Heart right ventricle (tissue), 16 donors: Measurements from ENCODE around the gene BFSP2. TPM values are rescaled to one million over a fixed set of nuclear protein-coding genes. Genes with fewer than 3 reads are reported as not detected.
"Not testable (repeated sequence)": the region's sequence is repeated elsewhere in the genome, so short reads cannot be mapped to it uniquely, and the experiment has no call there.

Experiments used
- ATAC-seq, 8 donors: fragments of 200-7000 bp; cut with Tn5 transposase; one replicate each; pipeline ENCODE4 v1.9.1; 2020; ENCODE audit warnings: mild to moderate bottlenecking in 8 of 8, moderate library complexity in 8 of 8, moderate number of reproducible peaks in 1 of 8
- DNase-seq, 2 donors: peaks; one replicate each; pipeline ENCODE4 v3.0.0-alpha.2; 2020
- H3K27ac ChIP-seq, 10 donors: fragments of 200-600 bp; sonication (generic) in 2 of 10; one replicate each; pipeline versions ENCODE4 v1.5.0 to v1.8.0; 2020 to 2022; ENCODE audit warnings: mild to moderate bottlenecking in 3 of 10
- H3K27me3 ChIP-seq, 7 donors: fragments of 200-600 bp; one replicate each; pipeline ENCODE4 v1.8.0; 2021 to 2022; ENCODE audit warnings: mild to moderate bottlenecking in 2 of 7
- H3K36me3 ChIP-seq, 9 donors: fragments of 200-600 bp; sonication (generic) in 1 of 9; one replicate each; pipeline versions ENCODE4 v1.5.0 to v1.8.0; 2020 to 2022; ENCODE audit warnings: mild to moderate bottlenecking in 2 of 9
- H3K4me1 ChIP-seq, 9 donors: fragments of 200-600 bp; sonication (generic) in 1 of 9; one replicate each; pipeline versions ENCODE4 v1.5.0 to v1.8.0; 2020 to 2022; ENCODE audit warnings: mild to moderate bottlenecking in 4 of 9
- H3K4me3 ChIP-seq, 10 donors: fragments of 200-600 bp; sonication (generic) in 2 of 10; one replicate each; pipeline versions ENCODE4 v1.5.0 to v1.8.0; 2020 to 2022; ENCODE audit warnings: mild to moderate bottlenecking in 7 of 10, moderate library complexity in 2 of 10
- H3K9me3 ChIP-seq, 11 donors: fragments of 200-600 bp in 10 of 11; sonication (generic) in 2 of 11; one replicate each; pipeline versions ENCODE4 v1.5.0 to v1.8.0; 2013 to 2022; ENCODE audit warnings: mild to moderate bottlenecking in 2 of 11, control low read depth in 1 of 11, moderate library complexity in 1 of 11
- CTCF ChIP-seq, 9 donors: fragments of 200-600 bp; sonication (generic) in 2 of 9; IDR thresholded peaks; one replicate each; pipeline versions ENCODE4 v1.5.0 to v1.8.0; 2021 to 2022; ENCODE audit warnings: antibody characterized with exemption in 9 of 9, mild to moderate bottlenecking in 5 of 9, moderate library complexity in 1 of 9
- WGBS, 2 donors: extraction: QIAGEN DNeasy Blood & Tissue Kit; methylation state at CpG; one replicate each; pipeline ENCODE4 v1.1.7; 2013; ENCODE audit warnings: inconsistent platforms in 1 of 2; 5-methylcytosine and 5-hydroxymethylcytosine counted together
- intact Hi-C, 10 donors: fragments of 100-400 bp; cut with DNase I; formaldehyde crosslinking; loops; one replicate each; pipeline versions ENCODE4 v1.11.1 to v1.14.2; 2022
- polyA plus RNA-seq, 2 donors: library from polyadenylated mRNA; stranded (reverse); fragments of 200-250 nt; gene quantifications; one replicate each; pipeline ENCODE4 v1.2.3, GENCODE V29; 2013
- total RNA-seq, 10 donors: library from RNA; stranded (reverse); fragmentation: NEBNext Ultra II Directional in 3 of 10; extraction: Animal tissue kit (Norgen Biotek cat#: 25700) in 3 of 10; gene quantifications; one replicate each; pipeline versions ENCODE4 v1.2.1 to v1.2.4, GENCODE V29; 2021 to 2023
- donor health status: Arrhythmogenic right ventricular cardiomyopathy.
- donor health status: ischemic (EF 13 %, LVEDD 7.1; RV severe dilation, severe dysfunction).
- donor health status: healthy with polysubstance abuse.
- donor health status: DM: no; HTN: yes; CAD: no.
- donor health status: DM: no; HTN: no; CAD: no.
- donor health status: ischemic (EF 25% LVEDD 6.9; RV normal size, moderate dysfunction).
- donor health status: ischemic (EF 25% LVEDD 5.7; RV mildly dilated, moderate dysfunction).
- donor health status: healthy.
- donor health status: DM: yes; HTN: yes; CAD: no.
- donor health status: Ischemic cardiomyopathy.
- donor health status: ischemic (EF 35%, LVEDD 5.7; RV mildly dilated, moderate dysfunction).
- donor health status: nonischemic (EF 11% LVEDD 7.7; RV severe dilation, severe dysfunction).
- donor health status: DM: yes; HTN: yes; CAD: no.
- donor health status: PGD.
- donor health status: ischemic (EF 29% LVEDD 5.4; RV normal size, mild dysfunction).
- donor health status: nonischemic (EF 23%, LVEDD 6.1; RV moderate dilation, normal function).

Gene BFSP2
- total and polyA plus RNA-seq, 12 donors = 0.17 TPM; not detected in 11

- intact Hi-C loops = loop anchor here in 1 of 10 donors (10.0 kb wide), 1 partner anchor 90 kb away; no protein-coding TSS in a partner anchor
- 59 to 62% methylated on average over 6 of the region's 6 CpGs for WGBS, 2 donors
- ATAC-seq = no peak
Observed at GRCh38 chr3:133494469-133494868, 94.6 kb downstream of the BFSP2 start.

GRCh38 chr3:133502542-133502941 is 102.7 kb downstream of the BFSP2 start:
- ATAC-seq, DNase-seq, H3K4me3 ChIP-seq, H3K9me3 ChIP-seq, H3K27me3 ChIP-seq, H3K27ac ChIP-seq, intact Hi-C loops, H3K36me3 ChIP-seq: not testable (repeated sequence)
- H3K4me1 ChIP-seq = peaks cover 0 to 18% (median 3%) of the 10 kb centered on the region in 9 donors
- WGBS, 2 donors = 97 to 100% methylated on average over 1 of the region's 2 CpGs

More at GRCh38 chr3:133494469-133494868, 94.6 kb downstream of the BFSP2 start:
- Histone ChIP-seq H3K4me3 (no peak overlapping the region), H3K4me1 (no peaks in the 10 kb centered on the region), H3K27me3 (no peaks in the 10 kb centered on the region), H3K36me3 (no peaks in the 10 kb centered on the region), H3K27ac (no peak overlapping the region), H3K9me3 (no peaks in the 10 kb centered on the region)
- TF ChIP-seq CTCF (IDR thresholded peaks at IDR 0.05) = peak in 6 of 9 donors; percentile 10 to 36 (median 23)
- no peak for DNase-seq

- no peaks in the 10 kb centered on the region for H3K27me3 ChIP-seq
- no peak overlapping the region for H3K4me3 ChIP-seq
- H3K4me1 ChIP-seq = peaks cover 0 to 18% (median 3%) of the 10 kb centered on the region in 9 donors
- TF ChIP-seq CTCF (IDR thresholded peaks at IDR 0.05) = no peak
- ATAC-seq = no peak
- intact Hi-C loops = no loop called here
- no peaks in the 10 kb centered on the region for H3K36me3 ChIP-seq
- no peak for DNase-seq
- no peak overlapping the region for H3K27ac ChIP-seq
- 0% methylated on average over 1 of the region's 1 CpG for WGBS, 2 donors
- H3K9me3 ChIP-seq = no peaks in the 10 kb centered on the region
Observed at GRCh38 chr3:133503409-133503808, 103.6 kb downstream of the BFSP2 start.

GRCh38 chr3:133504736-133505135 is 104.9 kb downstream of the BFSP2 start:
- no peak for ATAC-seq
- WGBS, 2 donors = 89 to 93% methylated on average over 4 of the region's 4 CpGs
- no peak for TF ChIP-seq CTCF (IDR thresholded peaks at IDR 0.05)
- no peak for DNase-seq
- intact Hi-C loops = no loop called here
- Histone ChIP-seq H3K27ac (no peak overlapping the region), H3K4me1 (peaks cover 0 to 18% (median 3%) of the 10 kb centered on the region in 9 donors), H3K27me3 (no peaks in the 10 kb centered on the region), H3K4me3 (no peak overlapping the region), H3K9me3 (no peaks in the 10 kb centered on the region), H3K36me3 (no peaks in the 10 kb centered on the region)

GRCh38 chr3:133505813-133506212 is 106.0 kb downstream of the BFSP2 start:
- peak overlapping the region in 2 of 10 donors; percentile 5 to 20 for H3K4me3 ChIP-seq
- intact Hi-C loops = no loop called here
- 31 to 32% methylated on average over 3 of the region's 3 CpGs for WGBS, 2 donors

More at GRCh38 chr3:133505813-133506212, 106.0 kb downstream of the BFSP2 start:
- H3K27ac ChIP-seq = peak overlapping the region in 5 of 10 donors; percentile 0 to 82 (median 32)
- DNase-seq = no peak
- no peak for ATAC-seq
- no peaks in the 10 kb centered on the region for H3K9me3 ChIP-seq
- H3K36me3 ChIP-seq = no peaks in the 10 kb centered on the region
- no peak for TF ChIP-seq CTCF (IDR thresholded peaks at IDR 0.05)
- no peaks in the 10 kb centered on the region for H3K27me3 ChIP-seq
- peaks cover 0 to 18% (median 3%) of the 10 kb centered on the region in 9 donors for H3K4me1 ChIP-seq
